Adipocyte (in vitro differentiated cells): ENCODE results near the gene TMEM213.
"Not testable (repeated sequence)": the region's sequence is repeated elsewhere in the genome, so short reads cannot be mapped to it uniquely, and the experiment has no call there.

Source experiments
- DNase-seq: peaks from one replicate; pipeline ENCODE4 v3.0.0-alpha.2; 2015; ENCODE audit warnings: low read depth
- H3K27me3 ChIP-seq: replicated peaks from 2 replicates; pipeline ENCODE4 v1.7.0; 2013; ENCODE audit warnings: mild to moderate bottlenecking, low read length, moderate library complexity; ENCODE audit not compliant: control insufficient read depth, insufficient read depth
- H3K36me3 ChIP-seq: 2 replicates; pipeline ENCODE4 v1.7.0; 2013; ENCODE audit warnings: low read length, mild to moderate bottlenecking, moderate library complexity; ENCODE audit not compliant: control insufficient read depth, insufficient read depth, severe bottlenecking
- H3K4me1 ChIP-seq: 2 replicates; pipeline ENCODE4 v1.7.0; 2013; ENCODE audit warnings: mild to moderate bottlenecking, low read length, moderate library complexity; ENCODE audit not compliant: control insufficient read depth, insufficient read depth
- H3K4me3 ChIP-seq: 2 replicates; pipeline ENCODE4 v1.7.0; 2013; ENCODE audit warnings: mild to moderate bottlenecking, low read length, moderate library complexity
- H3K9ac ChIP-seq: 2 replicates; pipeline ENCODE4 v1.7.0; 2013; ENCODE audit warnings: mild to moderate bottlenecking, low read length, moderate library complexity
- H3K9me3 ChIP-seq: 2 replicates; pipeline ENCODE4 v1.7.0; 2013; ENCODE audit warnings: mild to moderate bottlenecking, low read length, moderate library complexity; ENCODE audit not compliant: control insufficient read depth

The TMEM213 gene

GRCh38 chr7:138798836-138799235 is 1.0 kb downstream of the TMEM213 start:
- H3K4me3 ChIP-seq, result no peak overlapping the region
- H3K4me1 ChIP-seq, result no peaks in the 10 kb centered on the region
- no peak for DNase-seq
- H3K9me3 ChIP-seq, result no peaks in the 10 kb centered on the region
- peaks cover 10% of the 10 kb centered on the region for H3K27me3 ChIP-seq
- no peaks in the 10 kb centered on the region for H3K36me3 ChIP-seq
- H3K9ac ChIP-seq, result no peak overlapping the region

GRCh38 chr7:138799336-138800000 is 1.7 kb downstream of the TMEM213 start:
- Histone ChIP-seq H3K9me3 (no peaks in the 10 kb centered on the region), H3K4me3 (no peak overlapping the region), H3K36me3 (no peaks in the 10 kb centered on the region), H3K27me3 (peaks cover 10% of the 10 kb centered on the region), H3K9ac (no peak overlapping the region), H3K4me1 (no peaks in the 10 kb centered on the region)
- no peak for DNase-seq

GRCh38 chr7:138801256-138801655 is 3.5 kb downstream of the TMEM213 start:
- no peak for DNase-seq
- Histone ChIP-seq H3K27me3 (peaks cover 10% of the 10 kb centered on the region), H3K4me1 (no peaks in the 10 kb centered on the region), H3K9ac (no peak overlapping the region), H3K9me3 (no peaks in the 10 kb centered on the region), H3K4me3 (no peak overlapping the region), H3K36me3 (no peaks in the 10 kb centered on the region)

- Histone ChIP-seq H3K36me3 (no peaks in the 10 kb centered on the region), H3K4me3 (no peak overlapping the region), H3K4me1 (no peaks in the 10 kb centered on the region), H3K9ac (no peak overlapping the region), H3K27me3 (peaks cover 10% of the 10 kb centered on the region), H3K9me3 (no peaks in the 10 kb centered on the region)
- DNase-seq, result no peak
Measured at GRCh38 chr7:138802706-138803105, 4.9 kb downstream of the TMEM213 start.

GRCh38 chr7:138804618-138805017 is 6.8 kb downstream of the TMEM213 start:
- no peak for DNase-seq
- no peaks in the 10 kb centered on the region for H3K4me1 ChIP-seq

GRCh38 chr7:138809346-138809745 is 11.6 kb downstream of the TMEM213 start:
- no peak for DNase-seq
- H3K9me3 ChIP-seq, result no peaks in the 10 kb centered on the region
- no peak overlapping the region for H3K9ac ChIP-seq
- H3K4me3 ChIP-seq, result no peak overlapping the region
- H3K36me3 ChIP-seq, result no peaks in the 10 kb centered on the region
- no peaks in the 10 kb centered on the region for H3K27me3 ChIP-seq
- H3K4me1 ChIP-seq, result no peaks in the 10 kb centered on the region

More at GRCh38 chr7:138804618-138805017, 6.8 kb downstream of the TMEM213 start:
- Histone ChIP-seq H3K27me3 (peaks cover 4% of the 10 kb centered on the region), H3K9ac (no peak overlapping the region), H3K36me3 (no peaks in the 10 kb centered on the region), H3K9me3 (no peaks in the 10 kb centered on the region), H3K4me3 (no peak overlapping the region)

- not testable (repeated sequence) for H3K9me3 ChIP-seq, H3K36me3 ChIP-seq, H3K27me3 ChIP-seq, H3K4me1 ChIP-seq, H3K9ac ChIP-seq, H3K4me3 ChIP-seq, DNase-seq
Measured at GRCh38 chr7:138811327-138811726, 13.5 kb downstream of the TMEM213 start.

GRCh38 chr7:138813945-138814344 is 16.2 kb downstream of the TMEM213 start:
- no peak overlapping the region for H3K9ac ChIP-seq
- H3K27me3 ChIP-seq, result no peaks in the 10 kb centered on the region
- no peaks in the 10 kb centered on the region for H3K36me3 ChIP-seq
- H3K9me3 ChIP-seq, result no peaks in the 10 kb centered on the region
- DNase-seq, result no peak
- no peaks in the 10 kb centered on the region for H3K4me1 ChIP-seq
- no peak overlapping the region for H3K4me3 ChIP-seq

GRCh38 chr7:138814816-138815332 is 17.1 kb downstream of the TMEM213 start:
- DNase-seq, result no peak
- H3K9me3 ChIP-seq, result no peaks in the 10 kb centered on the region
- H3K36me3 ChIP-seq, result no peaks in the 10 kb centered on the region

GRCh38 chr7:138816650-138817049 is 18.9 kb downstream of the TMEM213 start:
- no peak overlapping the region for H3K4me3 ChIP-seq
- no peak for DNase-seq
- H3K9me3 ChIP-seq, result no peaks in the 10 kb centered on the region
- H3K36me3 ChIP-seq, result no peaks in the 10 kb centered on the region
- no peaks in the 10 kb centered on the region for H3K27me3 ChIP-seq
- H3K4me1 ChIP-seq, result no peaks in the 10 kb centered on the region
- no peak overlapping the region for H3K9ac ChIP-seq

More at GRCh38 chr7:138814816-138815332, 17.1 kb downstream of the TMEM213 start:
- H3K27me3 ChIP-seq, result no peaks in the 10 kb centered on the region
- no peak overlapping the region for H3K4me3 ChIP-seq
- no peaks in the 10 kb centered on the region for H3K4me1 ChIP-seq
- H3K9ac ChIP-seq, result no peak overlapping the region

- H3K9ac ChIP-seq, result no peak overlapping the region
- H3K9me3 ChIP-seq, result no peaks in the 10 kb centered on the region
- no peaks in the 10 kb centered on the region for H3K27me3 ChIP-seq
- no peak overlapping the region for H3K4me3 ChIP-seq
- DNase-seq, result no peak
- H3K4me1 ChIP-seq, result no peaks in the 10 kb centered on the region
- no peaks in the 10 kb centered on the region for H3K36me3 ChIP-seq
Measured at GRCh38 chr7:138819625-138820024, 21.8 kb downstream of the TMEM213 start.

- Histone ChIP-seq H3K9me3 (peaks cover 6% of the 10 kb centered on the region), H3K9ac (no peak overlapping the region), H3K4me3 (no peak overlapping the region), H3K4me1 (no peaks in the 10 kb centered on the region), H3K27me3 (no peaks in the 10 kb centered on the region), H3K36me3 (no peaks in the 10 kb centered on the region)
- DNase-seq, result no peak
Measured at GRCh38 chr7:138821912-138822311, 24.1 kb downstream of the TMEM213 start.
